COLO668 (cell line): Measurements from ENCODE around the gene NMUR1.

ENCODE experiments used
- DNase-seq: peaks from one replicate; lab custom pipeline; 2025; ENCODE audit not compliant: unreplicated experiment; lab: John Stamatoyannopoulos, UW

The NMUR1 gene

GRCh38 chr2:231554748-231555545 lies 24.7 kb upstream of the NMUR1 start:
- no peak for DNase-seq

GRCh38 chr2:231554327-231554726 lies 24.1 kb upstream of the NMUR1 start:
- DNase-seq, result no peak

- no peak for DNase-seq
Observed at GRCh38 chr2:231552752-231553151, 22.5 kb upstream of the NMUR1 start.

GRCh38 chr2:231549446-231550239 lies 19.4 kb upstream of the NMUR1 start:
- DNase-seq, result no peak

- no peak for DNase-seq
Observed at GRCh38 chr2:231548752-231549151, 18.5 kb upstream of the NMUR1 start.

GRCh38 chr2:231547315-231548110 lies 17.3 kb upstream of the NMUR1 start:
- DNase-seq, result no peak

- no peak for DNase-seq
Observed at GRCh38 chr2:231546014-231546715, 15.9 kb upstream of the NMUR1 start.

GRCh38 chr2:231545105-231545902 lies 15.1 kb upstream of the NMUR1 start:
- DNase-seq, result no peak

GRCh38 chr2:231542136-231542535 lies 11.9 kb upstream of the NMUR1 start:
- no peak for DNase-seq

GRCh38 chr2:231541645-231542044 lies 11.4 kb upstream of the NMUR1 start:
- DNase-seq, result peak; percentile 11

GRCh38 chr2:231539991-231540390 lies 9.7 kb upstream of the NMUR1 start:
- DNase-seq, result no peak

- no peak for DNase-seq
Observed at GRCh38 chr2:231535961-231536360, 5.7 kb upstream of the NMUR1 start.

GRCh38 chr2:231533777-231534125 lies 3.5 kb upstream of the NMUR1 start:
- DNase-seq, result no peak

GRCh38 chr2:231533086-231533776 lies 3.0 kb upstream of the NMUR1 start:
- no peak for DNase-seq

- no peak for DNase-seq
Observed at GRCh38 chr2:231532756-231533035, 2.5 kb upstream of the NMUR1 start.

GRCh38 chr2:231531883-231532755 lies 1.9 kb upstream of the NMUR1 start:
- no peak for DNase-seq

- no peak for DNase-seq
Observed at GRCh38 chr2:231531466-231531865, 1.2 kb upstream of the NMUR1 start.

GRCh38 chr2:231528636-231529030 lies 1.6 kb downstream of the NMUR1 start:
- no peak for DNase-seq
